MG63 (cell line): ENCODE results near the gene SNX8. TPM values are rescaled to one million over a fixed set of nuclear protein-coding genes. Genes with fewer than 3 reads are reported as not detected.
"Not testable (repeated sequence)": the region's sequence is repeated elsewhere in the genome, so short reads cannot be mapped to it uniquely, and the experiment has no call there.

Source experiments
- DNase-seq: peaks from one replicate; pipeline ENCODE4 v3.0.0-alpha.2; 2020
- H3K27me3 ChIP-seq: fragments of 250-450 bp; sonication (Bioruptor Pico); 2 replicates; pipeline ENCODE4 v1.5.1; 2020; ENCODE audit warnings: mild to moderate bottlenecking, moderate library complexity
- H3K36me3 ChIP-seq: fragments of 250-450 bp; sonication (Bioruptor Pico); 2 replicates; pipeline ENCODE4 v1.5.1; 2020; ENCODE audit warnings: mild to moderate bottlenecking, moderate library complexity
- H3K4me3 ChIP-seq: fragments of 250-450 bp; sonication (Bioruptor Pico); 2 replicates; pipeline ENCODE4 v1.5.1; 2020; ENCODE audit warnings: mild to moderate bottlenecking, moderate library complexity
- H3K9me3 ChIP-seq: fragments of 250-450 bp; sonication (Bioruptor Pico); 2 replicates; pipeline ENCODE4 v1.5.1; 2020; ENCODE audit warnings: mild to moderate bottlenecking, moderate library complexity
- total RNA-seq: library from RNA; depleted of rRNA; stranded (reverse); fragments of >200 nt; shearing (Covaris generic); gene quantifications from 2 replicates; pipeline ENCODE4 v1.2.3, GENCODE V29; 2014; ENCODE audit warnings: low replicate concordance

SNX8 gene
- total RNA-seq, 1 experiment from 2014 or later: 26.8 TPM

DNA sequence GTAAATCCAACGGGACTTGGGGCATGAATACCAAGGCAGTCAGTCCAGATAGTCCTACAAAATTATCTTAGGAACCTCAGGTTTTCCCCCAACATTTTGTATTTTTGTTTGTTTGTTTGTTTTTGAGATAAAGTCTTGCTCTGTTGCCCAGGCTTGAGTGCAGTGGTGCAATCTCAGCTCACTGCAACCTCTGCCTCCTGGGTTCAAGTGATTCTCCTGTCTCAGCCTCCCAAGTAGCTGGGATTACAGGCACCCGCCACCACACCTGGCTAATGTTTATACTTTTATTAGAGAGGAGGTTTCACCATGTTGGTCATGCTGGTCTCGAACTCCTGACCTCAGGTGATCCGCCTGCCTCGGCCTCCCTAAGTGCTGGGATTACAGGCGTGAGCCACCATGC lies 9.0 kb downstream of the SNX8 start:
- H3K4me3 ChIP-seq, DNase-seq, H3K9me3 ChIP-seq, H3K27me3 ChIP-seq, H3K36me3 ChIP-seq: not testable (repeated sequence)

DNA sequence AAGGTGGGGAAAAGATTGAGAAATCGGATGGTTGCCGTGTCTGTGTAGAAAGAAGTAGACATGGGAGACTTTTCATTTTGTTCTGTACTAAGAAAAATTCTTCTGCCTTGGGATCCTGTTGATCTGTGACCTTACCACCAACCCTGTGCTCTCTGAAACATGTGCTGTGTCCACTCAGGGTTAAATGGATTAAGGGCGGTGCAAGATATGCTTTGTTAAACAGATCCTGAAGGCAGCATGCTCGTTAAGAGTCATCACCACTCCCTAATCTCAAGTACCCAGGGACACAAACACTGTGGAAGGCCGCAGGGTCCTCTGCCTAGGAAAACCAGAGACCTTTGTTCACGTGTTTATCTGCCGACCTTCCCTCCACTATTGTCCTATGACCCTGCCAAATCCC lies 10.7 kb downstream of the SNX8 start:
- H3K9me3 ChIP-seq, H3K4me3 ChIP-seq, H3K36me3 ChIP-seq, DNase-seq, H3K27me3 ChIP-seq: not testable (repeated sequence)

DNA sequence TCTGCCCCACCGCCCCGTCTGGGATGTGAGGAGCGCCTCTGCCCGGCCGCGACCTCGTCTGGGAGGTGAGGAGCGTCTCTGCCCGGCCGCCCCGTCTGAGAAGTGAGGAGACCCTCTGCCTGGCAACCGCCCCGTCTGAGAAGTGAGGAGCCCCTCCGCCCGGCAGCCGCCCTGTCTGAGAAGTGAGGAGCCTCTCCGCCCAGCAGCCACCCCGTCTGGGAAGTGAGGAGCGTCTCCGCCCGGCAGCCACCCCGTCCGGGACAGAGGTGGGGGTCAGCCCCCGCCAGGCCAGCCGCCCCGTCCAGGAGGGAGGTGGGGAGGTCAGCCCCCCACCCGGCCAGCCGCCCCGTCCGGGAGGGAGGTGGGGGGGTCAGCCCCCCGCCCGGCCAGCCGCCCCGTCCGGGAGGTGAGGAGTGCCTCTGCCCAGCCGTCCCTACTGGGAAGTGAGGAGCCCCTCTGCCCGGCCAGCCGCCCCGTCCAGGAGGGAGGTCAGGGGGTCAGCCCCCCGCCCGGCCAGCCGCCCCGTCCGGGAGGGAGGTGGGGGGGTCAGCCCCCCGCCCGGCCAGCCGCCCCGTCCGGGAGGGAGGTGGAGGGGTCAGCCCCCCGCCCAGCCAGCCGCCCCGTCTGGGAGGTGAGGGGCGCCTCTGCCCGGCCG lies 11.4 kb downstream of the SNX8 start:
- not testable (repeated sequence) for DNase-seq, H3K27me3 ChIP-seq, H3K9me3 ChIP-seq, H3K36me3 ChIP-seq, H3K4me3 ChIP-seq

GRCh38 chr7:2301511-2301863 lies 12.8 kb downstream of the SNX8 start:
- no peaks in the 10 kb centered on the region for H3K9me3 ChIP-seq
- no peak for DNase-seq
- no peaks in the 10 kb centered on the region for H3K27me3 ChIP-seq
- no peak overlapping the region for H3K4me3 ChIP-seq
- no peaks in the 10 kb centered on the region for H3K36me3 ChIP-seq

DNA sequence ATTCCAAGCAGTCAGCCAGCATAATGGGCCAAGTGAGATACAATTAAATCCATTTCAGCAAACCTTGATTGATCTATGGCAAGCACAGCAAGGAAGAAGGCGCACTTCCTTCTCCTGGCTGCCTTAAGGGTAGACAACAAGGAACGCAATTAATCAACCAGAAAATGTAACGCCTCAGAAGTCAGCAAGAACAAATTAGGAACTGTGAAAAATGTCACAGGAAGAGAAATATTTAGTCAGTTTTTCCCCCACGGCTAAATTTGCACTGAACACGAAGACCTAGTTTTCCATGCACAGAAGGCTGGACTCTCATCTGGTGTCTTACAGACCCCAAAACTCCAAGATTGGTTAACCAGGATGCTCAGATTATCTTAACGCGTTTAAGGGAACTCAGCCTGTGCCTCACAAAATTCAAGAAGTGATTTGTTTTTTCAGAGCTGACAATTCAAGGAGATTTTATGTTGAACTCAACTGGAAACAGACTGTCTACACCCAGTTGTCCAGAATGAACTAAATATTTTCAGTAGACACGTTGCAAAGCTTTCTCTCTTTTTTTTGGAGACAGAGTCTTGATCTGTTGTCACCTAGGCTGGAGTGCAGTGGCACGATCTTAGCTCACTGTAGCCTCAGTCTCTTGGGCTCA lies 14.2 kb downstream of the SNX8 start:
- DNase-seq: no peak
- Histone ChIP-seq H3K9me3 (no peaks in the 10 kb centered on the region), H3K4me3 (no peak overlapping the region), H3K27me3 (no peaks in the 10 kb centered on the region), H3K36me3 (no peaks in the 10 kb centered on the region)

- Histone ChIP-seq H3K4me3 (no peak overlapping the region), H3K27me3 (no peaks in the 10 kb centered on the region), H3K9me3 (no peaks in the 10 kb centered on the region), H3K36me3 (no peaks in the 10 kb centered on the region)
- DNase-seq: no peak
These were observed 15.0 kb downstream of the SNX8 start for GRCh38 chr7:2299131-2299829.

- no peaks in the 10 kb centered on the region for H3K27me3 ChIP-seq
- H3K9me3 ChIP-seq: no peaks in the 10 kb centered on the region
- no peak overlapping the region for H3K4me3 ChIP-seq
- H3K36me3 ChIP-seq: no peaks in the 10 kb centered on the region
- DNase-seq: no peak
These were observed 17.4 kb downstream of the SNX8 start for GRCh38 chr7:2296832-2297231.

DNA sequence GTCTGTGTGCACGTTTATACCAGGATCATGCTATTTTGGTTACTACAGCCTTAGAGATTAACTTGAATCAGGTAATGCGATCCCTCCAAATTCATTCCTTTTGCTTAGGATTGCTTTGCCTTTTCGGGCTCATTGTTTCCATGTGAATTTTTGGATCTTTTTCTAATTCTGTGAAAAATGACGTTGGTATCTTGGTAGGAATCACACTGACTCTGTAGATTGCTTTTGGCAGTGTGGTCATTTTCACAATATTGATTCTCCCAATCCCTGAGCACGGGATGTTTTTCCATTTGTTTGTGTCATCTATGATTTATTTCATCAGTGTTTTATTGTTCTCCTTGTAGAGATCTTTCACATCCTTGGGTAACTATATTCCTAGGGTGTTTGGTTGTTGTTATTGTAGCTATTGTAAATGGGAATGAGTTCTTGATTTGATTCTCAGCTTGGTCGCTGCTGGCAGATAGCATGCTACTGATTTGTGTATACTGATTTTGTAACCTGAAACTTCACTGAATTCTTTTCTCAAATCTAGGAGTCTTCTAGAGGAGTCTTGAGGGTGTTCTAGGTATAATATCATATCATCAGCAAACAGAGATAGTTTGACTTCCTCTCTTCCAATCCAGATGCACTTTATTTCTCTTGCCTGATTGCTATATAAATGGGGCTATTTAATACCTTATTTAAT lies 18.2 kb downstream of the SNX8 start:
- no peaks in the 10 kb centered on the region for H3K9me3 ChIP-seq
- H3K4me3 ChIP-seq: no peak overlapping the region
- H3K36me3 ChIP-seq: no peaks in the 10 kb centered on the region
- no peak for DNase-seq
- H3K27me3 ChIP-seq: no peaks in the 10 kb centered on the region

GRCh38 chr7:2290877-2291276 lies 23.4 kb downstream of the SNX8 start:
- no peaks in the 10 kb centered on the region for H3K27me3 ChIP-seq
- no peaks in the 10 kb centered on the region for H3K36me3 ChIP-seq
- no peaks in the 10 kb centered on the region for H3K9me3 ChIP-seq
- no peak for DNase-seq
- no peak overlapping the region for H3K4me3 ChIP-seq

DNA sequence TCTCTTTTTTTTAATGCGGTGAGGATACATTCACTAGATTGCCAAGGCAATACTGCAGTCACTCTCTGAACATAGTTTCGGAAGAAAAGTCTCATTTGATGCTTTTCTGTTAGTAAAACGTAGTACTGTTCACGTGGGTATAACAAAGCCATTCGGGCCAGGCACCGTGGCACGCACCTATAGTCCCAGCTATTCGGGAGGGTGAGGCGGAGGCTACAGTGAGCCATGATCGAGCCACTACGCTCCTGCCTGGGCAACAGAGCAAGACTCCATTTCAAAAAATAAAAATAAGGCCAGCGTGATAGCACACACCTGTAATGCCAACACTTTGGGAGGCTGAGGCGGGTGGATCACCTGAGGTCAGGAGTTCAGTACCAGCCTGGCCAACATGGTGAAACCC lies 24.6 kb downstream of the SNX8 start:
- Histone ChIP-seq H3K4me3 (no peak overlapping the region), H3K9me3 (no peaks in the 10 kb centered on the region), H3K36me3 (no peaks in the 10 kb centered on the region), H3K27me3 (no peaks in the 10 kb centered on the region)
- DNase-seq: no peak

GRCh38 chr7:2289111-2289586 lies 25.1 kb downstream of the SNX8 start:
- DNase-seq: no peak
- H3K27me3 ChIP-seq: no peaks in the 10 kb centered on the region

DNA sequence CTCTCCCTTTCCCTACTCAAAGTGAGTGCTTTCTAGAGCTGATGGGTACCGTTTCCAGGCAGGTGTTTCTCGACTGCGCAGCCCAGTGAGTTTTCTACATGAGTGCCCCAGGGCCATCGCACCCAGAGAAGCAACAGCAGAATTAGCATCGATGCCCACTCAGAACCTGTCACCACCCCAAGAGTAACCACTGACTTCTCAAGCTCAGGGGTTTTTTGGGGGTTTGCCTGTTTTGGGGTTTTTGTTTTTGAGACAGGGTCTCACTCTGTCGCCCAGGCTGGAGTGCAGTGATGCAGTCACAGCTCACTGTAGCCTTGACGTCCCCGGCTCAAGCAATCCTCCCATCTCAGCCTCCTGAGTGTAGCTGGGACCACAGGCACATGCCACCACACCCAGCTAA lies 25.7 kb downstream of the SNX8 start:
- DNase-seq: no peak
- Histone ChIP-seq H3K4me3 (no peak overlapping the region), H3K27me3 (no peaks in the 10 kb centered on the region), H3K9me3 (no peaks in the 10 kb centered on the region), H3K36me3 (no peaks in the 10 kb centered on the region)

More at GRCh38 chr7:2289111-2289586, 25.1 kb downstream of the SNX8 start:
- Histone ChIP-seq H3K4me3 (no peak overlapping the region), H3K9me3 (no peaks in the 10 kb centered on the region), H3K36me3 (no peaks in the 10 kb centered on the region)

- H3K4me3 ChIP-seq: no peak overlapping the region
- H3K27me3 ChIP-seq: no peaks in the 10 kb centered on the region
- no peaks in the 10 kb centered on the region for H3K36me3 ChIP-seq
- no peak for DNase-seq
- no peaks in the 10 kb centered on the region for H3K9me3 ChIP-seq
These were observed 26.5 kb downstream of the SNX8 start for GRCh38 chr7:2287745-2288144.

DNA sequence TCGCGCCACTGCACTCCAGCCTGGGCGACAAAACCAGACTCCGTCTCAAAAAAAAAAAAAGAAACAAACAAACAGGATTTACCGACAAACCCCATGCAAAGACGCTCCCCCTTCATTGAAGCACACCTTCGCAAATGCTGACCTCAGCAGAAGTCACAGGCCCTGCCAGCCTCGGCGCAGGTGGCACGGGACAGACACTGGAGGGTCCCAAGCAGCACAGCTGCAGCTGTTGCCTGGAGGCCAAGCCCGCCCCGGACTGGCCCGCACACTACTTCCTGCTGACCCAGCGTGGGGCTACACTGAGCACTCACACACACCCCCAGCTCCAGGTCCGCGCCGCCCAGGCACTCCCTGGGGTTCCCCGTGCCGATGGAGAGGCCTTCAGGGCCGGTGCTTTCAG lies 31.2 kb downstream of the SNX8 start:
- H3K9me3 ChIP-seq: no peaks in the 10 kb centered on the region
- no peak overlapping the region for H3K4me3 ChIP-seq
- no peaks in the 10 kb centered on the region for H3K36me3 ChIP-seq
- no peak for DNase-seq
- H3K27me3 ChIP-seq: no peaks in the 10 kb centered on the region

DNA sequence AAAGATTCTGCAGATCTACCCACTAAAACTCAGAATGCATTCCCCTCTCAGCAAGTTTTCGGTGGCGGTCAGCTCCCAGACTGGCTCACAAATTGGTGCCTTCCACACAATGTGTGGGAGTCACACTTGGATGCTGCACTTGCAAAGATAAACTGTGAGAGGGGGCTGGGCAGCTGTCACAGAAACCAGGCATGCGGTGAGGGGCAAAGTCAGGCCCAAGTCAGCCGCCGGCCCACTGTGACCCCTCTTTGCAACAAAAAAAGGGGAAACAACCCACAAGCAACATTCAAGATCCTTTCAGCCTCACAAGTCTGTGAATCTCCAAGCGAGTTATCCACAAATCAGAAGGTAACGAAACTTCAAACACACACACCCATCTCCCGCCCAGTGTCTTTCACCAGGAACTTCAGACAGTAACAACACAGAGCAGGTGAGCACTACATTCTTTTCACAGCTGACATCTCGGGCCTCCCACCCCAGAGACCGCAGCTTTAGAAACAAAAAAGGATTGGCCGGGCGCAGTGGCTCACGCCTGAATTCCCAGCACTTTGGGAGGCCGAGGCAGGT lies 32.0 kb downstream of the SNX8 start:
- H3K9me3 ChIP-seq: no peaks in the 10 kb centered on the region
- H3K4me3 ChIP-seq: no peak overlapping the region
- H3K27me3 ChIP-seq: no peaks in the 10 kb centered on the region
- DNase-seq: no peak
- no peaks in the 10 kb centered on the region for H3K36me3 ChIP-seq

DNA sequence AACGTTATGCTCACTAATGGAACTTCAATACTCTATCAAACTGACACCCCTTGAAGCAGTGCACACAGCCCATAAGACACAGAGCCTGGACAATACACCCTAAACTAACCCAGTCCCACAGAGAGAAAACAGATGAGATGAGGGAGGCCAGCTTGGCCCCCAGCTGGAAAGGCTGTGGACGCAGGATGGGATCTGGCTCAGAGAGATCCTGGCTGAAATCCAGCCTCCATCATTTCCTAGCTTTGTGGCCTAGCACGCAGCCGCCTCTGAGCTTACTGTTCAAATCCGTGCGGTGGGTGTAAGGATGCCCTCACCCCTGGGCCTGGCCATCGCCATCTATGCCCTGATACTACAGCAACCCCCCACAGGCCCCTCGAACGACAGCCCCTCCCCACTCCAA lies 32.7 kb downstream of the SNX8 start:
- H3K36me3 ChIP-seq: no peaks in the 10 kb centered on the region
- no peak for DNase-seq
- H3K4me3 ChIP-seq: no peak overlapping the region
- no peaks in the 10 kb centered on the region for H3K9me3 ChIP-seq
- no peaks in the 10 kb centered on the region for H3K27me3 ChIP-seq

DNA sequence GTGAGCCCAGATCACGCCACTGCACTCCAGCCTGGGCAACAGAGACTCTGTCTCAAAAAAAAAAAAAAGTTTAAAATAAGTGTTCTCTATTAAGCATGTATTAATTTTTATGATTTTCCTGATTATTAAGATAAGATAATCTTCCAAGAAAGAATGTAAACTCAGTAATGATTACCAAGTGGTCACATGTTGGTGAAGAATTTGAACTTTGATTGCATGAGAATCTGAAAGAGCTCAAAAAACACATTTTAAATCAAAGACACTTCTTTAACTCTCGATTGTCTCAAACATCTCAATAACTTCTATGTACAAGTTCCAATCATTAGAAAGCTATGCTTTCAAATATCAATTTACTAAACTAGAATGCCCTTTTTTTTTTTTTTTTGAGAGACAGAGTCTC lies 33.8 kb downstream of the SNX8 start:
- DNase-seq: no peak
- Histone ChIP-seq H3K4me3 (no peak overlapping the region), H3K27me3 (no peaks in the 10 kb centered on the region), H3K36me3 (no peaks in the 10 kb centered on the region), H3K9me3 (no peaks in the 10 kb centered on the region)
